HCT116 (cell line): ENCODE results near the gene SLFN5. TPM values are rescaled to one million over a fixed set of nuclear protein-coding genes. Genes with fewer than 3 reads are reported as not detected.

Experiments
- ATAC-seq: fragments of 200-7000 bp; cut with Tn5 transposase; 2 replicates; pipeline ENCODE4 v1.9.1; 2020; ENCODE audit warnings: mild to moderate bottlenecking, moderate library complexity
- BruUV-seq: library from RNA; stranded (reverse); fragments of 400-500 nt; replicated peaks from 2 replicates; lab custom pipeline; 2021; lab: Mats Ljungman, UMichigan
- CTCF ChIA-PET: fragments of 300-600 bp; sonication (Branson Sonifier 250); formaldehyde crosslinking; loops from one replicate; lab custom pipeline; 2021; ENCODE audit warnings: antibody characterized with exemption; lab: Charles Lee
- POLR2A ChIA-PET: fragments of 300-600, 350-600 bp; sonication (Branson Sonifier 250); formaldehyde crosslinking; loops from one replicate; lab custom pipeline; 2021; ENCODE audit warnings: antibody characterized with exemption; lab: Charles Lee
- RAD21 ChIA-PET, 2 experiments: fragments of 300-600 bp; sonication (Branson Sonifier 250); formaldehyde crosslinking; loops; one replicate each; lab custom pipeline; 2023; ENCODE audit warnings: low total read pairs in 2 of 2; ENCODE audit not compliant: uncharacterized antibody in 2 of 2, unreplicated experiment in 2 of 2, low non-redundant PET in 1 of 2; lab: Charles Lee
- DNase-seq: peaks from one replicate; pipeline ENCODE4 v3.0.0-alpha.2; 2010; ENCODE audit warnings: low read depth, low spot score
- H2AFZ ChIP-seq: fragments of 200-600 bp; shearing (Covaris generic), sonication (generic); 2 replicates; pipeline ENCODE4 v1.6.1; 2017; ENCODE audit warnings: low read depth, mixed run types, mixed read lengths, antibody characterized with exemption, low read length; ENCODE audit not compliant: poor library complexity, severe bottlenecking
- H3K27ac ChIP-seq: 2 replicates; pipeline ENCODE4 v1.5.1; 2012; ENCODE audit warnings: low read depth, low read length
- H3K27me3 ChIP-seq: fragments of 200-600 bp; sonication (generic); 2 replicates; pipeline ENCODE4 v1.6.1; 2016; ENCODE audit warnings: mixed run types, low read length, mixed read lengths; ENCODE audit not compliant: insufficient read depth
- H3K36me3 ChIP-seq, 2 experiments: fragments of 200-500 bp in 1 of 2; fragments of 200-600 bp in 1 of 2; sonication (Bioruptor generic) in 1 of 2; sonication (generic) in 1 of 2; 2 replicates each; pipeline versions ENCODE4 v1.5.1 to v1.6.1; 2014 to 2016; ENCODE audit warnings: low read length in 2 of 2, inconsistent platforms in 1 of 2, mixed read lengths in 1 of 2, mixed run types in 1 of 2; ENCODE audit not compliant: insufficient read depth in 2 of 2, control insufficient read depth in 1 of 2
- H3K4me1 ChIP-seq, 2 experiments: fragments of 200-600 bp in 1 of 2; sonication (generic) in 1 of 2; 2 replicates each; pipeline versions ENCODE4 v1.5.1 to v1.6.1; 2012 to 2017; ENCODE audit warnings: low read length in 2 of 2, inconsistent platforms in 1 of 2, mild to moderate bottlenecking in 1 of 2, mixed read lengths in 1 of 2, mixed run types in 1 of 2, moderate library complexity in 1 of 2; ENCODE audit not compliant: insufficient read depth in 2 of 2, control insufficient read depth in 1 of 2
- H3K4me2 ChIP-seq: fragments of 200-600 bp; sonication (generic); 2 replicates; pipeline ENCODE4 v1.6.1; 2017; ENCODE audit warnings: mixed run types, low read length, mixed read lengths
- H3K4me3 ChIP-seq, 2 experiments: fragments of 200-600 bp in 1 of 2; sonication (generic) in 1 of 2; replicated peaks in 1 of 2; 2 replicates each; pipeline ENCODE4 v1.5.1; 2011 to 2016; ENCODE audit warnings: low read length in 2 of 2, control low read depth in 1 of 2, low read depth in 1 of 2, mild to moderate bottlenecking in 1 of 2, mixed read lengths in 1 of 2, mixed run types in 1 of 2
- H3K79me2 ChIP-seq: fragments of 200-600 bp; sonication (generic); 2 replicates; pipeline ENCODE4 v1.6.1; 2017; ENCODE audit warnings: mild to moderate bottlenecking, mixed run types, low read length, moderate library complexity, mixed read lengths; ENCODE audit not compliant: insufficient read depth
- H3K9ac ChIP-seq: fragments of 200-600 bp; sonication (generic); 2 replicates; pipeline ENCODE4 v1.6.1; 2016; ENCODE audit warnings: low read length, mixed read lengths
- H3K9me2 ChIP-seq: fragments of 200-600 bp; sonication (generic), shearing (Covaris generic); 2 replicates; pipeline ENCODE4 v1.6.1; 2017; ENCODE audit warnings: mixed run types, mild to moderate bottlenecking, moderate library complexity; ENCODE audit not compliant: insufficient read depth
- H3K9me3 ChIP-seq, 2 experiments: fragments of 200-500 bp in 1 of 2; fragments of 200-600 bp in 1 of 2; sonication (Bioruptor generic) in 1 of 2; sonication (generic) in 1 of 2; 2 replicates each; pipeline ENCODE4 v1.6.1; 2014 to 2017; ENCODE audit warnings: low read length in 2 of 2, mixed read lengths in 2 of 2, inconsistent platforms in 1 of 2, low read depth in 1 of 2, mild to moderate bottlenecking in 1 of 2, mixed run types in 1 of 2, moderate library complexity in 1 of 2; ENCODE audit not compliant: control insufficient read depth in 1 of 2, insufficient read depth in 1 of 2
- H4K20me1 ChIP-seq: fragments of 200-600 bp; sonication (generic), shearing (Covaris generic); 2 replicates; pipeline ENCODE4 v1.6.1; 2017; ENCODE audit warnings: mixed run types, mild to moderate bottlenecking, moderate library complexity; ENCODE audit not compliant: insufficient read depth
- CEBPB ChIP-seq: IDR thresholded peaks from 2 replicates; pipeline ENCODE4 v1.6.1; 2012; ENCODE audit warnings: low read depth
- CTCF ChIP-seq, 3 experiments: fragments of 200-600 bp in 1 of 3; sonication (generic) in 1 of 3; IDR thresholded peaks in 2 of 3; conservative IDR thresholded peaks in 1 of 3; 2 replicates each; pipeline ENCODE4 v1.5.1; 2012 to 2017; ENCODE audit warnings: low read depth in 2 of 3, low read length in 2 of 3, antibody characterized with exemption in 1 of 3, borderline replicate concordance in 1 of 3, control low read depth in 1 of 3, mild to moderate bottlenecking in 1 of 3, mixed read lengths in 1 of 3, mixed run types in 1 of 3, moderate library complexity in 1 of 3; ENCODE audit not compliant: insufficient read depth in 1 of 3
- EGR1 ChIP-seq: IDR thresholded peaks from 2 replicates; pipeline ENCODE4 v1.6.1; 2012; ENCODE audit warnings: low read depth
- EZH2phosphoT487 ChIP-seq: fragments of 200-600 bp; IDR thresholded peaks from 2 replicates; pipeline ENCODE4 v1.6.1; 2018; ENCODE audit warnings: antibody characterized with exemption, borderline replicate concordance
- FOSL1 ChIP-seq: IDR thresholded peaks from 2 replicates; pipeline ENCODE4 v1.6.1; 2012; ENCODE audit warnings: low read depth
- POLR2A ChIP-seq: IDR thresholded peaks from 2 replicates; pipeline ENCODE4 v1.7.0; 2011; ENCODE audit warnings: borderline replicate concordance; ENCODE audit not compliant: insufficient read depth, insufficient read length; ENCODE audit errors: extremely low read depth
- RAD21 ChIP-seq: IDR thresholded peaks from 2 replicates; pipeline ENCODE4 v1.6.1; 2012; ENCODE audit warnings: low read depth, mild to moderate bottlenecking
- REST ChIP-seq: IDR thresholded peaks from 2 replicates; pipeline ENCODE4 v1.6.1; 2012; ENCODE audit warnings: low read depth
- SIN3A ChIP-seq: IDR thresholded peaks from 2 replicates; pipeline ENCODE4 v1.6.1; 2012; ENCODE audit warnings: low read depth
- SP1 ChIP-seq: IDR thresholded peaks from 2 replicates; pipeline ENCODE4 v1.6.1; 2012; ENCODE audit warnings: low read depth
- SRF ChIP-seq: IDR thresholded peaks from 2 replicates; pipeline ENCODE4 v1.6.1; 2012; ENCODE audit warnings: low read depth
- YY1 ChIP-seq: IDR thresholded peaks from 2 replicates; pipeline ENCODE4 v1.6.1; 2011; ENCODE audit warnings: low read length, low read depth, moderate library complexity, mild to moderate bottlenecking; ENCODE audit not compliant: insufficient replicate concordance; ENCODE audit errors: extremely low read depth
- ZFX ChIP-seq: fragments of 450-650 bp; IDR thresholded peaks from 2 replicates; pipeline ENCODE4 v1.6.1; 2017
- ZNF274 ChIP-seq: fragments of 200-500 bp; sonication (Bioruptor generic); IDR thresholded peaks from 2 replicates; pipeline ENCODE4 v1.6.1; 2014; ENCODE audit warnings: mild to moderate bottlenecking, low read depth, low read length, inconsistent platforms
- intact Hi-C: fragments of 100-400 bp; cut with micrococcal nuclease; formaldehyde crosslinking; loops from 2 replicates; pipeline ENCODE4 v1.10.0; 2022
- total RNA-seq: library from RNA; stranded (reverse); gene quantifications from one replicate; pipeline ENCODE4 v1.2.1, GENCODE V29; 2021; ENCODE audit not compliant: unreplicated experiment
- TF ChIP-seq, protein P1 (sequence below): IDR thresholded peaks from 2 replicates; pipeline ENCODE4 v1.6.1; 2011; ENCODE audit warnings: mild to moderate bottlenecking, low read length, moderate library complexity; ENCODE audit not compliant: insufficient replicate concordance; ENCODE audit errors: extremely low read depth

Gene SLFN5
- total RNA-seq, 1 experiment from 2014 or later, result 23.7 TPM

- Histone ChIP-seq H3K9me3 (no peaks in the 10 kb centered on the region), H2AFZ (no peak overlapping the region), H3K27ac (no peak overlapping the region), H3K4me2 (no peak overlapping the region), H3K4me3 (no peak overlapping the region), H3K79me2 (no peaks in the 10 kb centered on the region), H3K4me1 (peaks cover 5 to 9% of the 10 kb centered on the region in 2 experiments; a peak in 3 of 4 replicates), H3K9ac (no peak overlapping the region), H4K20me1 (no peaks in the 10 kb centered on the region), H3K9me2 (no peaks in the 10 kb centered on the region), H3K27me3 (0 out of 2 replicates have a peak, but pooled peaks cover 9% of the 10 kb centered on the region), H3K36me3 (no peaks in the 10 kb centered on the region)
- BruUV-seq, result no TSS peak
- RAD21 ChIA-PET, result interaction anchor here in 1 of 2 experiments (0.9 kb wide), 1 partner anchor 220 kb away, joined by 4 read pairs; no protein-coding TSS in a partner anchor
- intact Hi-C loops, result loop anchor here (1.0 to 10.0 kb wide), 4 partner anchors 138 to 434 kb away; no protein-coding TSS in a partner anchor
- POLR2A ChIA-PET, result no interaction called here
- CTCF ChIA-PET, result interaction anchor here (1.1 to 4.1 kb wide), 8 partner anchors 13 to 434 kb away, joined by 3 to 37 read pairs (median 5); no protein-coding TSS in a partner anchor
- ATAC-seq, result peak; percentile 98
- DNase-seq, result peak; percentile 37
- TF ChIP-seq SIN3A (no peak), SRF (no peak), CTCF (IDR thresholded peaks at IDR 0.05 in 2 of 3, conservative IDR thresholded peaks at IDR 0.05 in 1 of 3; ENCODE audit: borderline replicate concordance in 1 of 3, insufficient read depth in 1 of 3, low read depth in 2 of 3, low read length in 2 of 3) (peak; percentile 70 to 83 (median 74)), POLR2A (no peak), YY1 (no peak), ZNF274 (no peak), ZFX (no peak), EGR1 (no peak), EZH2phosphoT487 (no peak), FOSL1 (no peak), SP1 (no peak), RAD21 (peak; percentile 75), REST (no peak), CEBPB (no peak)
- TF ChIP-seq, protein P1, sequence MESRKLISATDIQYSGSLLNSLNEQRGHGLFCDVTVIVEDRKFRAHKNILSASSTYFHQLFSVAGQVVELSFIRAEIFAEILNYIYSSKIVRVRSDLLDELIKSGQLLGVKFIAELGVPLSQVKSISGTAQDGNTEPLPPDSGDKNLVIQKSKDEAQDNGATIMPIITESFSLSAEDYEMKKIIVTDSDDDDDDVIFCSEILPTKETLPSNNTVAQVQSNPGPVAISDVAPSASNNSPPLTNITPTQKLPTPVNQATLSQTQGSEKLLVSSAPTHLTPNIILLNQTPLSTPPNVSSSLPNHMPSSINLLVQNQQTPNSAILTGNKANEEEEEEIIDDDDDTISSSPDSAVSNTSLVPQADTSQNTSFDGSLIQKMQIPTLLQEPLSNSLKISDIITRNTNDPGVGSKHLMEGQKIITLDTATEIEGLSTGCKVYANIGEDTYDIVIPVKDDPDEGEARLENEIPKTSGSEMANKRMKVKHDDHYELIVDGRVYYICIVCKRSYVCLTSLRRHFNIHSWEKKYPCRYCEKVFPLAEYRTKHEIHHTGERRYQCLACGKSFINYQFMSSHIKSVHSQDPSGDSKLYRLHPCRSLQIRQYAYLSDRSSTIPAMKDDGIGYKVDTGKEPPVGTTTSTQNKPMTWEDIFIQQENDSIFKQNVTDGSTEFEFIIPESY, result no peak
Observed at GRCh38 chr17:35312790-35313711, 70.2 kb downstream of the SLFN5 start.
